Panc1 (cell line): ENCODE measurements around the gene PDE10A. TPM values are rescaled to one million over a fixed set of nuclear protein-coding genes. Genes with fewer than 3 reads are reported as not detected.
"Not testable (repeated sequence)": the region's sequence is repeated elsewhere in the genome, so short reads cannot be mapped to it uniquely, and the experiment has no call there.

ENCODE experiments used
- ATAC-seq: fragments of 200-7000 bp; cut with Tn5 transposase; 2 replicates; pipeline ENCODE4 v1.9.1; 2020; ENCODE audit warnings: mild to moderate bottlenecking, moderate library complexity
- BruUV-seq: library from RNA; stranded (reverse); fragments of 400-500 nt; replicated peaks from 2 replicates; lab custom pipeline; 2021; lab: Mats Ljungman, UMichigan
- CTCF ChIA-PET: fragments of 300-600 bp; sonication (Branson Sonifier 250); formaldehyde crosslinking; loops from one replicate; lab custom pipeline; 2022; ENCODE audit warnings: antibody characterized with exemption; lab: Charles Lee
- POLR2A ChIA-PET: fragments of 300-600 bp; sonication (Branson Sonifier 250); formaldehyde crosslinking; loops from one replicate; lab custom pipeline; 2022; ENCODE audit warnings: antibody characterized with exemption; lab: Charles Lee
- DNase-seq: peaks from one replicate; pipeline ENCODE4 v3.0.0-alpha.2; 2010; ENCODE audit warnings: low read depth, low spot score
- H3K27ac ChIP-seq: 2 replicates; pipeline ENCODE4 v1.5.1; 2011; ENCODE audit warnings: mild to moderate bottlenecking, low read length, inconsistent platforms
- H3K27me3 ChIP-seq: fragments of 200-500 bp; sonication (Bioruptor generic); 2 replicates; pipeline ENCODE4 v1.6.0; 2014; ENCODE audit warnings: low read length, inconsistent platforms; ENCODE audit not compliant: control insufficient read depth, insufficient read depth
- H3K36me3 ChIP-seq: fragments of 200-500 bp; sonication (Bioruptor generic); 2 replicates; pipeline ENCODE4 v1.5.1; 2014; ENCODE audit warnings: inconsistent platforms, mild to moderate bottlenecking, low read length, moderate library complexity; ENCODE audit not compliant: control insufficient read depth, insufficient read depth
- H3K4me1 ChIP-seq: 2 replicates; pipeline ENCODE4 v1.5.1; 2011; ENCODE audit warnings: inconsistent platforms, mild to moderate bottlenecking, low read length, moderate library complexity; ENCODE audit not compliant: control insufficient read depth, insufficient read depth
- H3K4me3 ChIP-seq, 2 experiments: 2 replicates each; pipeline ENCODE4 v1.5.1; 2011 to 2012; ENCODE audit warnings: low read depth in 2 of 2, low read length in 2 of 2, mild to moderate bottlenecking in 2 of 2, inconsistent platforms in 1 of 2, moderate library complexity in 1 of 2
- H3K9me3 ChIP-seq: fragments of 200-500 bp; sonication (Bioruptor generic); 2 replicates; pipeline ENCODE4 v1.5.1; 2014; ENCODE audit warnings: low read depth, mild to moderate bottlenecking, inconsistent platforms, low read length, moderate library complexity; ENCODE audit not compliant: control insufficient read depth, insufficient read depth
- POLR2AphosphoS5 ChIP-seq: IDR thresholded peaks from 2 replicates; pipeline ENCODE4 v1.6.1; 2012; ENCODE audit warnings: mild to moderate bottlenecking, low read depth, low read length, moderate library complexity
- SIN3A ChIP-seq: IDR thresholded peaks from 2 replicates; pipeline ENCODE4 v1.6.1; 2012; ENCODE audit warnings: low read depth, mild to moderate bottlenecking, low read length, moderate library complexity, borderline replicate concordance; ENCODE audit not compliant: insufficient read depth
- TCF7L2 ChIP-seq: IDR thresholded peaks from 2 replicates; pipeline ENCODE4 v1.6.1; 2011; ENCODE audit warnings: mild to moderate bottlenecking, low read depth, low read length, inconsistent platforms
- in situ Hi-C: cut with HindIII; loops from 2 replicates; pipeline ENCODE4 v1.10.0; 2016; ENCODE audit warnings: low sequenced_read_pairs, low pct_unique_long_range_greater_than_20kb
- intact Hi-C: fragments of 100-400 bp; cut with micrococcal nuclease; formaldehyde crosslinking; loops from one replicate; pipeline ENCODE4 v1.10.0; 2022; ENCODE audit not compliant: unreplicated experiment
- total RNA-seq: library from RNA; stranded (reverse); gene quantifications from one replicate; pipeline ENCODE4 v1.2.1, GENCODE V29; 2021; ENCODE audit not compliant: unreplicated experiment
- TF ChIP-seq, protein P1 (sequence below), 2 experiments: IDR thresholded peaks; 2 replicates each; pipeline ENCODE4 v1.6.1; 2011 to 2012; ENCODE audit warnings: low read depth in 2 of 2, control low read depth in 1 of 2, low read length in 1 of 2, mild to moderate bottlenecking in 1 of 2, moderate library complexity in 1 of 2; ENCODE audit not compliant: insufficient read depth in 1 of 2
- TF ChIP-seq, protein P2 (sequence below): fragments of 450-650 bp; IDR thresholded peaks from 2 replicates; pipeline ENCODE4 v1.5.1; 2017; ENCODE audit warnings: mild to moderate bottlenecking

PDE10A gene
- total RNA-seq, 1 experiment from 2014 or later: 27.8 TPM

DNA sequence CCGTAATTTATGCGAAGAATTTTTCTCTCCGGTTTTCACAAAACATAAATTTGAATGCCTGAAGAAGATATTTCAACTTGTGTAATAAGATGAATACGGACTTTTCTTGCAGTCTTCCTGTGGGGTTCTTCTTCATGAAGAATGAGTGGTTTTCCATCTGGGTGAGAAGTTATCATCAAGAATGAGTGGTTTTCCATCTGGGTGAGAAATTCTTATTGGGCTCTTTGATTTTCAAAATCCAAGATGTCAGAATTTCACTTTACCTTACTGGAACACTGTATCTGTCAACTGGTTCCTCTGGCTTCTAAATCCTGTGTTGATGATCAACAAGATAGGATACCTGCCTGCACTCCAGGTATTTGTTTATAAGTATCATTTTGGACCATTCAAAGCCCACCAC lies 193.6 kb downstream of the PDE10A start:
- in situ Hi-C loops: no loop called here
- Histone ChIP-seq H3K36me3 (peaks cover 2% of the 10 kb centered on the region; the same call in 1 of the 2 replicates), H3K4me1 (no peaks in the 10 kb centered on the region), H3K4me3 (no peak overlapping the region), H3K9me3 (peaks cover 7% of the 10 kb centered on the region; the same call in 1 of the 2 replicates), H3K27me3 (no peaks in the 10 kb centered on the region), H3K27ac (no peak overlapping the region)
- DNase-seq (no peak), ATAC-seq (no peak)
- no TSS peak for BruUV-seq
- POLR2A ChIA-PET: no interaction called here
- CTCF ChIA-PET: no interaction called here
- no peak for TF ChIP-seq TCF7L2
- TF ChIP-seq SIN3A: no peak
- no peak for TF ChIP-seq POLR2AphosphoS5
- TF ChIP-seq, protein P1, sequence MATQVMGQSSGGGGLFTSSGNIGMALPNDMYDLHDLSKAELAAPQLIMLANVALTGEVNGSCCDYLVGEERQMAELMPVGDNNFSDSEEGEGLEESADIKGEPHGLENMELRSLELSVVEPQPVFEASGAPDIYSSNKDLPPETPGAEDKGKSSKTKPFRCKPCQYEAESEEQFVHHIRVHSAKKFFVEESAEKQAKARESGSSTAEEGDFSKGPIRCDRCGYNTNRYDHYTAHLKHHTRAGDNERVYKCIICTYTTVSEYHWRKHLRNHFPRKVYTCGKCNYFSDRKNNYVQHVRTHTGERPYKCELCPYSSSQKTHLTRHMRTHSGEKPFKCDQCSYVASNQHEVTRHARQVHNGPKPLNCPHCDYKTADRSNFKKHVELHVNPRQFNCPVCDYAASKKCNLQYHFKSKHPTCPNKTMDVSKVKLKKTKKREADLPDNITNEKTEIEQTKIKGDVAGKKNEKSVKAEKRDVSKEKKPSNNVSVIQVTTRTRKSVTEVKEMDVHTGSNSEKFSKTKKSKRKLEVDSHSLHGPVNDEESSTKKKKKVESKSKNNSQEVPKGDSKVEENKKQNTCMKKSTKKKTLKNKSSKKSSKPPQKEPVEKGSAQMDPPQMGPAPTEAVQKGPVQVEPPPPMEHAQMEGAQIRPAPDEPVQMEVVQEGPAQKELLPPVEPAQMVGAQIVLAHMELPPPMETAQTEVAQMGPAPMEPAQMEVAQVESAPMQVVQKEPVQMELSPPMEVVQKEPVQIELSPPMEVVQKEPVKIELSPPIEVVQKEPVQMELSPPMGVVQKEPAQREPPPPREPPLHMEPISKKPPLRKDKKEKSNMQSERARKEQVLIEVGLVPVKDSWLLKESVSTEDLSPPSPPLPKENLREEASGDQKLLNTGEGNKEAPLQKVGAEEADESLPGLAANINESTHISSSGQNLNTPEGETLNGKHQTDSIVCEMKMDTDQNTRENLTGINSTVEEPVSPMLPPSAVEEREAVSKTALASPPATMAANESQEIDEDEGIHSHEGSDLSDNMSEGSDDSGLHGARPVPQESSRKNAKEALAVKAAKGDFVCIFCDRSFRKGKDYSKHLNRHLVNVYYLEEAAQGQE (IDR thresholded peaks at IDR 0.05; ENCODE audit: insufficient read depth in 1 of 2, low read depth in 2 of 2, low read length in 1 of 2): no peak
- TF ChIP-seq, protein P2, sequence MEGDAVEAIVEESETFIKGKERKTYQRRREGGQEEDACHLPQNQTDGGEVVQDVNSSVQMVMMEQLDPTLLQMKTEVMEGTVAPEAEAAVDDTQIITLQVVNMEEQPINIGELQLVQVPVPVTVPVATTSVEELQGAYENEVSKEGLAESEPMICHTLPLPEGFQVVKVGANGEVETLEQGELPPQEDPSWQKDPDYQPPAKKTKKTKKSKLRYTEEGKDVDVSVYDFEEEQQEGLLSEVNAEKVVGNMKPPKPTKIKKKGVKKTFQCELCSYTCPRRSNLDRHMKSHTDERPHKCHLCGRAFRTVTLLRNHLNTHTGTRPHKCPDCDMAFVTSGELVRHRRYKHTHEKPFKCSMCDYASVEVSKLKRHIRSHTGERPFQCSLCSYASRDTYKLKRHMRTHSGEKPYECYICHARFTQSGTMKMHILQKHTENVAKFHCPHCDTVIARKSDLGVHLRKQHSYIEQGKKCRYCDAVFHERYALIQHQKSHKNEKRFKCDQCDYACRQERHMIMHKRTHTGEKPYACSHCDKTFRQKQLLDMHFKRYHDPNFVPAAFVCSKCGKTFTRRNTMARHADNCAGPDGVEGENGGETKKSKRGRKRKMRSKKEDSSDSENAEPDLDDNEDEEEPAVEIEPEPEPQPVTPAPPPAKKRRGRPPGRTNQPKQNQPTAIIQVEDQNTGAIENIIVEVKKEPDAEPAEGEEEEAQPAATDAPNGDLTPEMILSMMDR: no peak
- intact Hi-C loops: no loop called here

DNA sequence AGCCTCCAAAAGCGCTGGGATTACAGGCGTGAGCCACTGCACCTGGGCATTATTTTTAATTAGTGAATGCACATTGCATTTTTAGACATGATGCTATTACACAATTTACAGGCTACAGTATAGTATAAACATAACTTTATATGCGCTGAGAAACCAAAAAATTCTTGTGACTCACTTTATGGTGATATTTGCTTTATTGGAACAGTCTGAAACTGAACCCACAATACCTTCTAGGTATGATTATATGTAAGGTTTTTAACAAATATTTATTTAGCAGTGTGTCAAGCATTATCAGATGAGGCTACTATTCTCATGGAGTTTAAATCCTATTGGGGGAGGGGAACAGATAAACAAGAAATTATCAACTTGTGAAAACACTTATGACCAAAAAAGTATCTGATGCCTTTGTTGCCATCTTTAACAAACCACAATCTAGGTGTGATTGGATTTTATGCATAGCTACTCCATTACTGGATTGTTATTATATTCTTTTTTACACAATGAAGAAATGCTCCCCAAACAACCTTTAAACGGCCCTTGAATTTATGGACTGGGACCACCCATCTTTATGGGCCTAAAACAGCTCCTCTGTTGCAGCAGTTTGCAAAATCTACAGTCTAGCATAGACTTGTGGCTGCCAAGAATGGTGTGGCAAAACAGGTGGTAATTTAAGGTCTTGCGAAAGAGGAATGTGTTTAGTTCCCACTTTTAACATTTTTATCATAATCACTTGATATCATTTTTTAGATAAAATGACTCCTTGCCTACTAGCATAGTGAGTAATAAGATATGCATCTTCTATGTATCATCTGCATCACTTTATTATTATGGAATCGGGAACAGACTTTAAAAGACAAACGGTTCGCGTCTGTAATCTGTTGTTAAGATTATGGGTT lies 194.5 kb downstream of the PDE10A start:
- no peak overlapping the region for H3K27ac ChIP-seq
- DNase-seq: no peak
- no peak overlapping the region for H3K4me3 ChIP-seq
- no peaks in the 10 kb centered on the region for H3K4me1 ChIP-seq
- intact Hi-C loops (no loop called here), in situ Hi-C loops (no loop called here)
- H3K9me3 ChIP-seq: peaks cover 10% of the 10 kb centered on the region; the same call in 1 of the 2 replicates
- TF ChIP-seq, protein P1 (IDR thresholded peaks at IDR 0.05; ENCODE audit: insufficient read depth in 1 of 2, low read depth in 2 of 2, low read length in 1 of 2): no peak
- TF ChIP-seq, protein P2: no peak
- TF ChIP-seq TCF7L2 (no peak), POLR2AphosphoS5 (no peak), SIN3A (no peak)
- ChIA-PET POLR2A (no interaction called here), CTCF (no interaction called here)
- ATAC-seq: no peak
- peaks cover 2% of the 10 kb centered on the region; the same call in 1 of the 2 replicates for H3K36me3 ChIP-seq
- H3K27me3 ChIP-seq: no peaks in the 10 kb centered on the region
- BruUV-seq: no TSS peak

GRCh38 chr6:165463499-165463898 lies 199.5 kb downstream of the PDE10A start:
- H3K36me3 ChIP-seq, BruUV-seq, DNase-seq, in situ Hi-C loops, POLR2A ChIA-PET, CTCF ChIA-PET, ATAC-seq, intact Hi-C loops, H3K4me3 ChIP-seq, H3K27me3 ChIP-seq, H3K27ac ChIP-seq, H3K4me1 ChIP-seq: not testable (repeated sequence)
- peaks cover 10% of the 10 kb centered on the region; the same call in 1 of the 2 replicates for H3K9me3 ChIP-seq
